GM19438 (cell line): Measurements from ENCODE around the gene CD164L2.
"Not testable (repeated sequence)": the region's sequence is repeated elsewhere in the genome, so short reads cannot be mapped to it uniquely, and the experiment has no call there.

Experiments used
- ATAC-seq: cut with Tn5 transposase; IDR thresholded peaks from one replicate; pipeline ENCODE4 v1.9.1; 2021; ENCODE audit warnings: low read depth; ENCODE audit not compliant: unreplicated experiment

CD164L2 gene

DNA sequence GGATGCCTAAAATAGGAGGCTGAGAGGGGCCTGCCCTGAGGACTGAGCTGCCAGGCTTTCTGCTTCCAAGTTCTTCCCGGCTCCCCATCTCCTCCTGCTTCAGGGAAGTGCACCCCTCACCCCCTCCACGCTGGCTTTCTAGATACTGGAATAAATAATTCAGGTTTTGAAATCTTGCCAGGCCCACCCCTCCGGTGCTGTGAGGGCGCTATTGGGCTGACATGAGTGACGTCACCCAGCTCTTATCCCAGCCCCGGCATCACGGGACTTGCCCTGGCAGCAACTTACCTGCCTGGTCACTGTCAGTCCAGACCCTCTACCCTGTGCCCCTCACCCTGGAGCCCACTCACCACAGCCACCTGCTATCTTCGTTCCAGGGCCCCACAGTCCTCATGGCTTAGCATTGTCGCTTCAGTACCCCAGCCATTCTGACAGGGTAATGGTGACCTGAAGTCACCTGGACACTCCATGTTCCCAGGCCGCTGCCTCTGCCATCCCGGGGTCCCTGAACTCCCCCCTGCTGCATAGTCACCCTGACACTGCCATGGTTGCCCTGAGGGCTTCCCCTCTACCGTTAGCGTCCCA is 8.5 kb upstream of the CD164L2 start:
- no peak for ATAC-seq

GRCh38 chr1:27388337-27389005 is 5.3 kb upstream of the CD164L2 start:
- no peak for ATAC-seq

DNA sequence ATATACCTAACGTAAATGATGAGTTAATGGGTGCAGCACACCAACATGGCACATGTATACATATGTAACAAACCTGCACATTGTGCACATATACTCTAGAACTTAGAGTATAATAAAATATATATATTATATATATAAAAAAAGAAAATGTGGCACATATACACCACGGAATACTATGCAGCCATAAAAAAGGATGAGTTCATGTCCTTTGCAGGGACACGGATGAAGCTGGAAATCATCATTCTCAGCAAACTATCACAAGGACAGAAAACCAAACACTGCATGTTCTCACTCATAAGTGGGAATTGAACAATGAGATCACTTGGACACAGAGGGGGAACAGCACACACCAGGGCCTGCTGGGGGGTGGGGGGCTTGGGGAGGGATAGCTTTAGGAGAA is 1.7 kb upstream of the CD164L2 start:
- ATAC-seq = not testable (repeated sequence)

GRCh38 chr1:27383661-27384060 is 528 bp upstream of the CD164L2 start:
- ATAC-seq = no peak

DNA sequence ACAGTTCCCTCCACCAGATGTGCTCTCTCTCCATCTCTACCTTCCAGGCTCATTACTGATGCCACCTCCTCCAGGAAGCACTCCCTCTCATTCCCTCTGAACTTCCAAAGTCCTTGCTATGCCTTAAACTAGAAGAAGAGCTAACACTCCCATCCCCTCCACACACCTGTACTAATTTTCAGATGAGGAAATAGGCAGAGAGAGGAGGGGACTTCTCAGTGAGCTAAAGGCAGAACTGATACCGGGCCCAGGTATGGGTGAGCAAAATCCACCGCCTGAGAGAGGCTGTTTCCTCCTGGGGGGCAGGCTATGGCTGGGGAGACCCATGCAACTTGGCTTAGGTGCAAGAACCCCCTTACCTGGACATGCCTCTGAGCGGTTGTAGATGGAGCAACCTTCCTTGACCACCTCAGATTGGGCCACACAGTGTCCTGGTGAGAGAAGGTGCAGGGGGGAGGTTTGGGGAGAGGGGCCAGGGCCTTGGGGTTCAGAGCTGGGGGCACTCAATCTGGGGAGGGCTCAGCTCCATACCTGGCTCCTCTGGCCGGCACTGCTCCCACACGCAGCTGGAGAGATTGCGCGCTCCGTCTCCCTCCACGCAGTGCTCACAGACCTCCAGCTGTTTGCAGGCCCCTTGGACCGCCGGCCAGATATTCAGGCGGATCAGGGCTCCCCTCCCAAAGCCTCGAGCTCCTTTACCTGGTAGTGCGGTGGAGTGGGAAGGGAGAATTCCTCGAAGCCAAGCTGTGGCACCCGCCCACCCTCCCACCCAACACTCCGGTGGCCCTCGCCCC is 967 bp downstream of the CD164L2 start:
- no peak for ATAC-seq

- ATAC-seq = no peak
Observed at GRCh38 chr1:27380766-27381733, 2.1 kb downstream of the CD164L2 start.

DNA sequence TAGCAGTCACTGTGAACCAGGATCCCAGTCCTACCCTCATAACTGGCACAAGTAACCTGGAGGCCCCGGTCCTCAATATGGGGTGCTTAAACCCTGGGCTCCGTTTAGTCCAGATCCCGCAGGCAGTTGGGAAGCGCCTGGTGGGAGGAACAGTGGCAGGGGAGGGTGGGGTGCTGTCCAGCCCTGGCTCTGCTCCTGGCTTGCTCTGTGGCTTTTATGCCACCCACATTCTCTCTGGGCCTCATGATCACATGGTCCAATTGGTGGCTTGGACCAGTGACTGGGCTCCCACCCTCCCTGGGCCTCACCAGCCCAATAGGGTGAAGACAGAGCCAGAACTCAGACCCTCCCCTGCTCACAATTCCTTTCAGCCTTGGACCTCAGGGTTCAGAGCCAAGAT is 2.9 kb downstream of the CD164L2 start:
- no peak for ATAC-seq

GRCh38 chr1:27379564-27380122 is 3.5 kb downstream of the CD164L2 start:
- ATAC-seq = no peak

GRCh38 chr1:27377760-27378495 is 5.2 kb downstream of the CD164L2 start:
- ATAC-seq = no peak

DNA sequence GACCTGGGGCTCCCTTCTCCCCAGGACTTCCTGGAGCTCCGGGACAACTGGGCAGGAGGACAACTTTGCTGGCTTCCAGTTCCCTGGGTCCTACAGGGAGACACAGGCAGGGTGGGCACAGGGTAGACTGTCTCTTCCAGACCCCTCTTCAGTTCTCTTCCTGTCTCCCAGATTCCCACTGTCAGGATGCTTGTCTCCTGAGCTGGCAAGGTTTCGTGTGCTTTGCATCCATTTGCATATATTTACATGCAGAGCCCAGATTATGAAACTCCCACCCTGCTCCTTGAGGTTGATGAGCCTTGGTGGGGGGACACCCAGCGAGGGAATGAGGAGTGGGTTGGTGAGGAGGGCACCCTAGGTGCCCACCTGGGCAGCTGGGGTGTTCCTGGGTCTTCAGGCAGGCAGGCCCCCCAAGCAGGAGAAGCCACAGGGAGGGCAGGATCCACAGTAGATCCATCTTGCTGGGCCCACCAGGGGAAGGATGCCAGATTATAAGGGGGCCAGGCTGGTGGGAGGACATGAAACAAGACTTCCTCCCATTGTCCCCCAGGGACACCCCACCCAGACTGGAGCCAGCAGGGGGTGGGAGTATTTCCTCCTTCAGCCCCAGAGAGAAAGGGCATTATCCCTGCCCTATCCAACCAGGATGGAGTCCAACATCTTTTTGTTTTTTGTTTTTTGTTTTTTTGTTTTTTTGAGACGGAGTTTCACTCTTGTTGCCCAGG is 8.6 kb downstream of the CD164L2 start, which contains the start of gene FCN3:
Gene FCN3 (minus strand): TSS at position 463 of the 725 bp plus-strand sequence. CDS start 6 bp downstream, at position 457.
- no peak for ATAC-seq

GRCh38 chr1:27372808-27373690 is 10.1 kb downstream of the CD164L2 start:
- ATAC-seq = no peak

DNA sequence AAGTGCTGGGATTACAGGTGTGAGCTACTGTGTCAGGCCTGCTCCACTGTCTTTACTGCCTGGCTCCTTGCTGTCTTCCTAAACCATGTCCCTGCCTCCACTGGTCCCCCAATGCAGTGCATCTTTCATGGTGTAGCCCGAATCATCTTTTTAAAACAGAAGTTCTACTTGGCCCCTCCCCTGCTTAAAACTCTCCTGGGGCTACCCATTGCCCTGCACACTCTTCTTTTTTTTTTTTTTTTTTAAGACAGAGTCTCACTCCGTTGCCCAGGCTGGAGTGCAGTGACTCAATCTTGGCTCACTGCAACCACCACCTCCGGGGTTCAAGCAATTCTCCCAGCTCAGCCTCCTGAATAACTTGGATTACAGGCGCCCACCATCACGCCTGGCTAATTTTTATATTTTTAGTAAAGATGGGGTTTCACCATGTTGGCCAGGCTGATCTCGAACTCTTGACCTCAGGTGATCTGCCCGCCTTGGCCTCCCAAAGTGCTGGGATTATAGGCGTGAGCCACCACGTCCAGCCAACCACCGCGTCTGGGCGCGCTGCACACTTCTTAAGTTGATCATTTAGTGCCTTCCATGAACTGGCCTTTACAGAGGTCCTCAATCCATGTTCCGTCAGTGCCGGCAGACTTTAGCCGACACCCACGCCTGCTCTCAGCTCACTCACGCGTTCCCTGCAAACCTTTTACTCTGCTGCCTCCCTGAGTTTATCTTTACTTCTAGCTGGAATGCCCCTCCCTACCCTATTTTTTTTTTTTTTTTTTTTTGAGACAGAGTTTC is 10.9 kb downstream of the CD164L2 start:
- ATAC-seq = no peak

DNA sequence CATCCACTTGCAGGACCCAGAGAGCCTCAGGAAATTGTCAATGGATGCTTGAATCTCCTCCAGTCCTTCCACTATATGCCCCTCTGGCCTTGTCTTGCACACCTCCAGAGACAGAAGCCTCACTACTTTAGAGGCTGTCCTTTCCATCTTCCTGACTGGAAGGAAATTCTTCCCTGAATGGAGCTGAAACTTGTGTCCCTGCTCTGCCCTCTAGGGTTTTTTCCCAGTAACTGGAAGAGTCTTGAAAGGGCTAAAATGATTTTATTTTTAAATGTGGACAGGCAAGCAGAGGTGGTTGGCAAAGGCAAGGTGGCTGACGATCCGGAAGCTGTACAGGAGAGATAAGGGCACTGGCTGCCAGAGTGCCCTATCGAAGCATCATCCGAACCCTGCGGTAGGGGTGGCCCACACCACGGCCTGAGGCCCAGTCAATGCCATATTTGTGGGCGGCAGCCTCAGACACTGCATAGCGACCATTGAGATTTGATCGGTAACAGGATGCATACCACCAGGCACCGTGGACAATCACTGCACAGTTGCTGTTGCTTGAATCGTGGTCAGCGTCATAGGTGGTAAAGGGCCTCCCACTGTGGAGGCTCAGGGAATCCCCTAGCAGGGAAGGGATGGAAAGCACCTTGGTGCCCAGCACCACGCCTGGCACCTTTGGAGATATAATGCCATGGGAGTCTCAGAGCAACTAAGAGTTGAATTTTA is 14.1 kb downstream of the CD164L2 start:
- ATAC-seq = no peak

GRCh38 chr1:27367160-27367650 is 15.9 kb downstream of the CD164L2 start:
- no peak for ATAC-seq

DNA sequence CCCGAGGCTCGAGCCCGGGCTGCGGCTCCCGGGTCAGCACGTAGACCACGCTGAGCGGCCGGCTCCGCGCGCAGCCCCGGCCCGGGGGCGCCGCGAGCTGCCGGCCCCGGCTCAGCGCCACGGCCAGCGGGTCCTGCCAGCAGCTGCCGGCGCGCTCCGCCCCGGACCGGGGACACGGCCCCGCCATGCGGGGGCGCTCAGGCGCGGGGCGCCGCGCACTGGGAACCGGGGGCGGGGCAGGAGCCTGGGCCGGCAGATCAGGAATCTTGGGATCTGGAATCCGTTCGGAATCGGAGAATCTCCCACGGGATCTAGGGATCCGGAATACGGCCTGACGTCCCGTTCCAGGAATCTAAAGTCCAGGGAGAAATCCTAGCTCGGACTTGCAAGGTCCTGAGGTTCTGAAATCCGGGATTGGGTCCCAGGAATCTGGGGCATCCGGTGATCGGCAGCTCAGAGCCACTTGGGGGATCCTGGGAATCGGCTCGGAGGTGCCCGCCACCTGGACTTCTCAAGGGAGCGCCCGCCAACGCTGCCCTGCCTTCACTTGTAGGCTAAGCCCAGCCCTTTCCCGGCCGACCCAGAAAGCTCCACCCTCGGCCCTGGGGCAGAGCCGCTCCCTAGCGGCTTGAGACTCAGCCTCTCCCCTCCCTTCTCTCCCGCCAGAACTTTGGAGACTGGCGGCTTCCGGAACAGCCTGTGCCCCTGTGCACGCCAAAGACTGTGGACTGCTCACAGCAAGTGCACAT is 16.5 kb downstream of the CD164L2 start, which contains the start of gene MAP3K6:
Gene MAP3K6 (minus strand): TSS at position 551 of the 749 bp plus-strand sequence. CDS start 364 bp downstream, at position 187.
- ATAC-seq = peak; percentile 38

DNA sequence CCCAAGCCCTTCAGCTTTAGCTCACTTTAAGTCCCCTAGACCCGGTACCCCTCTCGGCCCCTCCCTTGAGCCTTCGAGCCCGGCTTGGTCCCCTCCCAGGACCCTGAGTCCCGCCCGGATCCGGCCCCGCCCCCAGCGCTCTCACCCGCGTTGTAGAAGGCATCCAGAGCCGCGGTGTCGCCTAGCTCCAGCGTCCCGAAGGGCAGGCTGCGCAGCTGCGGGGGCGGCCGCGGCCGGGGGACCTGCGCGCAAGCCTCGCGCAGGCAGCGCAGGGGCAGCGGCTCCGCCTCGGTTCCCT is 17.1 kb downstream of the CD164L2 start:
- peak; percentile 41 for ATAC-seq
